Fibroblast of lung (primary cell): ENCODE results near the gene SMIM13. TPM values are rescaled to one million over a fixed set of nuclear protein-coding genes. Genes with fewer than 3 reads are reported as not detected.

Experiments
- DNase-seq, 2 donors: peaks; one replicate each; pipeline versions ENCODE4 v3.0.0 to v3.0.0-alpha.2; 2010; ENCODE audit warnings: low read depth in 2 of 2
- H2AFZ ChIP-seq: 2 replicates; pipeline ENCODE4 v1.5.1; 2012; ENCODE audit warnings: low read length, control low read depth, inconsistent platforms
- H3K27ac ChIP-seq: 2 replicates; pipeline ENCODE4 v1.5.1; 2011; ENCODE audit warnings: low read length, control low read depth; ENCODE audit not compliant: insufficient read depth
- H3K27me3 ChIP-seq: 2 replicates; pipeline ENCODE4 v1.5.1; 2011; ENCODE audit warnings: mild to moderate bottlenecking, low read length; ENCODE audit not compliant: control insufficient read depth, insufficient read depth
- H3K36me3 ChIP-seq: 2 replicates; pipeline ENCODE4 v1.5.1; 2011; ENCODE audit warnings: low read length; ENCODE audit not compliant: control insufficient read depth, insufficient read depth
- H3K4me1 ChIP-seq: 2 replicates; pipeline ENCODE4 v1.5.1; 2011; ENCODE audit warnings: low read length; ENCODE audit not compliant: control insufficient read depth, insufficient read depth; ENCODE audit errors: extremely low read depth
- H3K4me2 ChIP-seq: 2 replicates; pipeline ENCODE4 v1.5.1; 2011; ENCODE audit warnings: low read length, control low read depth; ENCODE audit not compliant: insufficient read depth; ENCODE audit errors: extremely low read depth
- H3K4me3 ChIP-seq, 4 experiments: fragments of 200-600 bp in 1 of 4; sonication (generic) in 1 of 4; replicated peaks in 1 of 4; 2 replicates each; pipeline ENCODE4 v1.5.1; 2011 to 2016; ENCODE audit warnings: low read length in 4 of 4, low read depth in 3 of 4, mild to moderate bottlenecking in 3 of 4, control low read depth in 2 of 4, inconsistent platforms in 1 of 4, mixed read lengths in 1 of 4; ENCODE audit not compliant: insufficient read depth in 1 of 4; ENCODE audit errors: control extremely low read depth in 1 of 4
- H3K79me2 ChIP-seq: 2 replicates; pipeline ENCODE4 v1.5.1; 2012; ENCODE audit warnings: mild to moderate bottlenecking, low read length, inconsistent platforms; ENCODE audit not compliant: control insufficient read depth, insufficient read depth
- H3K9ac ChIP-seq: 2 replicates; pipeline ENCODE4 v1.5.1; 2011; ENCODE audit warnings: mild to moderate bottlenecking, low read length, control low read depth; ENCODE audit not compliant: insufficient read depth
- H3K9me3 ChIP-seq: 2 replicates; pipeline ENCODE4 v1.5.1; 2012; ENCODE audit warnings: low read depth, low read length; ENCODE audit not compliant: control insufficient read depth, insufficient read depth
- H4K20me1 ChIP-seq: 2 replicates; pipeline ENCODE4 v1.5.1; 2011; ENCODE audit warnings: low read length; ENCODE audit not compliant: control insufficient read depth, insufficient read depth; ENCODE audit errors: extremely low read depth
- EZH2 ChIP-seq: IDR thresholded peaks from 2 replicates; pipeline ENCODE4 v1.5.1; 2012; ENCODE audit warnings: low read length, control low read depth, mild to moderate bottlenecking; ENCODE audit errors: missing control alignments
- polyA plus RNA-seq, 2 donors: library from polyadenylated mRNA; depleted of rRNA in 1 of 2; stranded (reverse) in 1 of 2; unstranded in 1 of 2; fragments of >200 nt; gene quantifications; 2 replicates each; pipeline ENCODE4 v1.2.1, GENCODE V29; 2011 to 2012; ENCODE audit warnings: missing spikeins in 1 of 2
- total RNA-seq: library from RNA; depleted of rRNA; stranded (reverse); fragments of >200 nt; gene quantifications from 2 replicates; pipeline ENCODE4 v1.2.1, GENCODE V29; 2014
- TF ChIP-seq, protein P1 (sequence below), 2 donors: IDR thresholded peaks in 1 of 2; conservative IDR thresholded peaks in 1 of 2; 1 replicate in 1 of 2; 2 replicates in 1 of 2; pipeline ENCODE4 v1.5.1; 2011 to 2012; ENCODE audit warnings: low read length in 2 of 2, control low read depth in 1 of 2, inconsistent platforms in 1 of 2, low read depth in 1 of 2, mild to moderate bottlenecking in 1 of 2

SMIM13 gene
- total and polyA plus RNA-seq, 2 donors (not counting 1 experiment from before 2014, with no cell fraction given) = 6.9 to 7.4 TPM

DNA sequence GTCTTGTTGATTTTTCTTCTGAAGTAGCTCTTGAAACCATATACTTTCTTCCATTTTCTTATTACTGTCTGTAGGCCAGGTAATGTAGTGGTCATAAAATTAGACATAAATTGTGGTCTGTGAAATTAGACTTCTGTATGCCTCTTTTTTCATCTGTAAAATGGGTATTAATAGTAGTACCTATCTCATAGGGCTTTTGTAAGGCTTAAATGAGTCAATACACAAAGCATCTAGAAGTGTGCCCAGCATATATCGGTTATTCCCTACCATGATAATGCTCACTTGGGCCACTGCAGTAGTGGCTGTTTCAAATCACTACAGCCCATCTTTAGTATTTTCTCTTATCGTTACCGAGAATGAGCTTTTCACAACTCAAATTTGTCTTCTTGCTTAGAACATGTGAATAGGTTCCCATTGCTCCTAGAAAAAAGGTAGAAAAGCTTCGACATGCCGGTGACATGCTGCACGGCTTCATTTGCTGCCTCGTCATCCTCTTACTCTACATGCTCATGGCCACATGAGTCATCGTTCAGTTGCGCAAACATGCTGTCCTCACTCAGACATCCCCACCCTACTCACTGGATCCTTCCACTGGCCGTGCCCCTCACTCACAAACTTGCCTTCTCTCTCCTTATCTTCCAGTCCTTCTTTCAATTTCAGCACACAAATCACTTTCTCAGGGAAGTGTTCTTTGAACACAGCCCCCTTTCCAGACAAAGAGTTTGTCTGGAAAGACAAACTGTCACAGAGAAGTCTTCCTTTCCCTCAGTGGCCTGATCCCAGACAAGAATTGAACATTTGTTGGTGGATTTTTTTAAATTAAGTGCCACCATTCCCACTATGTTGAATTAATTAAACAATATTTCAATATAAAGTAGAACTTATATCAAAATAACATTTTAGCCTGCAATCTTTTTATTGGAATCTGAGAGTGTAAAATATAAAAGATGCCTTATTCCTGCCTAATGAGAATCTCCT lies 50.0 kb downstream of the SMIM13 start:
- H3K4me2 ChIP-seq = no peak overlapping the region
- no peak overlapping the region for H3K27ac ChIP-seq
- no peaks in the 10 kb centered on the region for H3K79me2 ChIP-seq
- H3K4me3 ChIP-seq = no peak overlapping the region
- H3K9ac ChIP-seq = no peak overlapping the region
- no peaks in the 10 kb centered on the region for H3K27me3 ChIP-seq
- no peak overlapping the region for H2AFZ ChIP-seq
- H3K36me3 ChIP-seq = no peaks in the 10 kb centered on the region
- DNase-seq = peak; percentile 90 to 95
- no peaks in the 10 kb centered on the region for H3K9me3 ChIP-seq
- no peaks in the 10 kb centered on the region for H4K20me1 ChIP-seq
- H3K4me1 ChIP-seq = peaks cover 3% of the 10 kb centered on the region
- no peak for TF ChIP-seq EZH2
- TF ChIP-seq, protein P1, sequence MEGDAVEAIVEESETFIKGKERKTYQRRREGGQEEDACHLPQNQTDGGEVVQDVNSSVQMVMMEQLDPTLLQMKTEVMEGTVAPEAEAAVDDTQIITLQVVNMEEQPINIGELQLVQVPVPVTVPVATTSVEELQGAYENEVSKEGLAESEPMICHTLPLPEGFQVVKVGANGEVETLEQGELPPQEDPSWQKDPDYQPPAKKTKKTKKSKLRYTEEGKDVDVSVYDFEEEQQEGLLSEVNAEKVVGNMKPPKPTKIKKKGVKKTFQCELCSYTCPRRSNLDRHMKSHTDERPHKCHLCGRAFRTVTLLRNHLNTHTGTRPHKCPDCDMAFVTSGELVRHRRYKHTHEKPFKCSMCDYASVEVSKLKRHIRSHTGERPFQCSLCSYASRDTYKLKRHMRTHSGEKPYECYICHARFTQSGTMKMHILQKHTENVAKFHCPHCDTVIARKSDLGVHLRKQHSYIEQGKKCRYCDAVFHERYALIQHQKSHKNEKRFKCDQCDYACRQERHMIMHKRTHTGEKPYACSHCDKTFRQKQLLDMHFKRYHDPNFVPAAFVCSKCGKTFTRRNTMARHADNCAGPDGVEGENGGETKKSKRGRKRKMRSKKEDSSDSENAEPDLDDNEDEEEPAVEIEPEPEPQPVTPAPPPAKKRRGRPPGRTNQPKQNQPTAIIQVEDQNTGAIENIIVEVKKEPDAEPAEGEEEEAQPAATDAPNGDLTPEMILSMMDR (conservative IDR thresholded peaks at IDR 0.05 in 1 of 2, IDR thresholded peaks at IDR 0.05 in 1 of 2; ENCODE audit: low read depth in 1 of 2, low read length in 2 of 2) = no peak

DNA sequence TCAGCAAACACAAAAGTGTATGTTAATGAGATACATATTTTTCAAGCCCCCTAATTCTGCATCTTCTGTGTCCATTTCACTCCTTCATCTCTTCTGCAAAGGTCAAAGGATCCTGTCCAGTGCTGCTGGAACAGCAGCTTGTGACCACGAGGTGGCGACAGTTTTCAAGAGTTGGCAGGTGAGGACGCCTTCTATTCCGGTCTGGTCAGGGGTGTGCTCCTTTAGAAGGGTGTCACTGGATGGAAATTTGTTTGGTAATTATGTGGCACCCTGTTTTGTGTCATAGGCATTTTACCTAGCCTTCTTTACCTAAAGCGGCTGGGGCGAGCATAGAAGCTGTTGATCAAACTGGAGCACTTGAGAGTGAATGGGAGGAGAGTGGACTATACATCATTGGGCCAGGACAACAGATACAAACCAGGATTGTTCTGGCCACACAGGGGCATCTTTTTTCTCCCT lies 50.8 kb downstream of the SMIM13 start:
- peaks cover 3% of the 10 kb centered on the region for H3K4me1 ChIP-seq
- TF ChIP-seq, protein P1 (conservative IDR thresholded peaks at IDR 0.05 in 1 of 2, IDR thresholded peaks at IDR 0.05 in 1 of 2; ENCODE audit: low read depth in 1 of 2, low read length in 2 of 2) = peak; percentile 93 to 95
- TF ChIP-seq EZH2 = no peak
- no peak overlapping the region for H3K9ac ChIP-seq
- no peaks in the 10 kb centered on the region for H3K9me3 ChIP-seq
- no peaks in the 10 kb centered on the region for H3K79me2 ChIP-seq
- H3K4me3 ChIP-seq = no peak overlapping the region
- no peaks in the 10 kb centered on the region for H3K36me3 ChIP-seq
- no peak overlapping the region for H3K27ac ChIP-seq
- no peak overlapping the region for H2AFZ ChIP-seq
- H4K20me1 ChIP-seq = no peaks in the 10 kb centered on the region
- no peaks in the 10 kb centered on the region for H3K27me3 ChIP-seq
- no peak overlapping the region for H3K4me2 ChIP-seq
- DNase-seq = peak; percentile 62 to 74

DNA sequence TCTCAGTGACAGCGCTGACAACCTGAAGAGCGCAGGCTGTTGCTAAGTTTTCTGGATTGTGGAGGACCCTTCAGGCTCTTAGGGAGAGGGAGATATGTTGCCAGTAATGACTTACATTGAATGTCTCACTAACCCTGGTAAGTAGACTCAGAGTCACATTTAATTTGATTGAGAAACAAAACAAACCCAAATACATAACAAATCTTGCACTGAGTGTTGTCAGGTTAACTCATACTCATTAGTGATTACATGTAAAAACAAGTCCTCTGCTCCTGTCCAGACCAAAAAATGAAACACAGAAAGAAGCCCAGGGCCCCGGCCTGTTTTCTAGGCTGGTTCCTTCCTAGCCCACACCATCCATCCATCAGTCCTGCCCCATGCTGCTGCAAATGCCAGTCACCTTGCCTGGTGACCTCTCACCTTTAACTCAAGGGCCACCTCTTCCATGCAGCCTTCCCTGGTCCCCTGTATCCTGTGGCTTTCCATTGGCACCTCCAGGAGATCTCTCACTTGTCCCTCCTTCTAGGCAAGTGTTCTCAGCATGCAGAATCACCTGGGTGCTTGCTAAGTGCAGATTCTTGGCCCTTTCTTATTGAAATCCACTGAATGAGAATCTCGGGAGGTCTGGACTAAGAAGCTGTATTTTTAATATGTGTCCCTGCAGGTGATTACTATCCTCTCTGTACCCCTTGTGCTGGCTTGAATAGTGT lies 52.6 kb downstream of the SMIM13 start:
- no peaks in the 10 kb centered on the region for H3K27me3 ChIP-seq
- H3K4me2 ChIP-seq = no peak overlapping the region
- peaks cover 3% of the 10 kb centered on the region for H3K4me1 ChIP-seq
- H4K20me1 ChIP-seq = no peaks in the 10 kb centered on the region
- no peak for TF ChIP-seq EZH2
- TF ChIP-seq, protein P1 (conservative IDR thresholded peaks at IDR 0.05 in 1 of 2, IDR thresholded peaks at IDR 0.05 in 1 of 2; ENCODE audit: low read depth in 1 of 2, low read length in 2 of 2) = no peak
- no peaks in the 10 kb centered on the region for H3K36me3 ChIP-seq
- DNase-seq = no peak
- no peaks in the 10 kb centered on the region for H3K79me2 ChIP-seq
- no peak overlapping the region for H3K4me3 ChIP-seq
- no peak overlapping the region for H3K27ac ChIP-seq
- no peaks in the 10 kb centered on the region for H3K9me3 ChIP-seq
- no peak overlapping the region for H3K9ac ChIP-seq
- no peak overlapping the region for H2AFZ ChIP-seq
